Peyer's patch (tissue), 4 donors: ENCODE data around the gene TINCR.
A peak's percentile ranks its signal among the peaks of the same experiment; 100 is the strongest.

ENCODE experiments used
- CTCF ChIP-seq, 6 experiments: fragments of 450-650 bp in 4 of 6; fragments of 200-600 bp in 2 of 6; sonication (generic) in 1 of 6; IDR thresholded peaks; one replicate each; pipeline ENCODE4 v1.5.1; 2017 to 2019; ENCODE audit warnings: antibody characterized with exemption in 6 of 6, mild to moderate bottlenecking in 3 of 6, moderate library complexity in 1 of 6
- POLR2A ChIP-seq, 2 donors: fragments of 450-650 bp; IDR thresholded peaks; one replicate each; pipeline ENCODE4 v1.5.1; 2017; ENCODE audit warnings: antibody characterized with exemption in 2 of 2, mild to moderate bottlenecking in 2 of 2, moderate library complexity in 2 of 2

GRCh38 chr19:5547881-5548280, 19.9 kb downstream of the TINCR start:
- TF ChIP-seq CTCF (IDR thresholded peaks at IDR 0.05) = peak in 4 of 6 experiments; percentile 32 to 58 (median 56)
- no peak for TF ChIP-seq POLR2A (IDR thresholded peaks at IDR 0.05)
